Suprapubic skin (tissue), 4 donors: ENCODE results near the gene FBN1. TPM values are rescaled to one million over a fixed set of nuclear protein-coding genes. Genes with fewer than 3 reads are reported as not detected.

Experiments
- DNase-seq, 2 donors: peaks; one replicate each; pipeline ENCODE4 v3.0.0-alpha.2; 2019; ENCODE audit warnings: low spot score in 2 of 2
- H3K27ac ChIP-seq: fragments of 200-600 bp; sonication (generic); one replicate; pipeline ENCODE4 v1.5.1; 2019
- H3K27me3 ChIP-seq: fragments of 200-600 bp; sonication (generic); one replicate; pipeline ENCODE4 v1.5.1; 2019
- H3K36me3 ChIP-seq: fragments of 200-600 bp; sonication (generic); one replicate; pipeline ENCODE4 v1.5.1; 2019
- H3K4me1 ChIP-seq: fragments of 200-600 bp; sonication (generic); one replicate; pipeline ENCODE4 v1.5.1; 2019
- H3K4me3 ChIP-seq: fragments of 200-600 bp; sonication (generic); one replicate; pipeline ENCODE4 v1.5.1; 2019; ENCODE audit warnings: mild to moderate bottlenecking
- H3K9me3 ChIP-seq: fragments of 200-600 bp; sonication (generic); one replicate; pipeline ENCODE4 v1.5.1; 2019
- CTCF ChIP-seq, 2 donors: fragments of 200-600 bp in 1 of 2; fragments of 450-650 bp in 1 of 2; sonication (generic) in 1 of 2; IDR thresholded peaks; one replicate each; pipeline ENCODE4 v1.5.1; 2016 to 2019; ENCODE audit warnings: antibody characterized with exemption in 2 of 2, mild to moderate bottlenecking in 1 of 2, moderate library complexity in 1 of 2
- EP300 ChIP-seq: sonication (generic); formaldehyde crosslinking; IDR thresholded peaks from one replicate; pipeline ENCODE4 v1.6.1; 2017; ENCODE audit warnings: antibody characterized with exemption
- POLR2A ChIP-seq, 2 donors: fragments of 450-650 bp; IDR thresholded peaks; one replicate each; pipeline ENCODE4 v1.6.1; 2017; ENCODE audit warnings: antibody characterized with exemption in 2 of 2, mild to moderate bottlenecking in 2 of 2, moderate library complexity in 2 of 2
- POLR2AphosphoS5 ChIP-seq, 3 donors: sonication (generic); formaldehyde crosslinking; IDR thresholded peaks; one replicate each; pipeline ENCODE4 v1.6.1; 2017; ENCODE audit warnings: antibody characterized with exemption in 3 of 3
- WGBS: methylation state at CpG from one replicate; pipeline ENCODE4 v1.1.5; 2018; 5-methylcytosine and 5-hydroxymethylcytosine counted together
- total RNA-seq, 4 donors: library from RNA; depleted of rRNA; stranded (reverse); fragments of >200 nt; gene quantifications; one replicate each; pipeline ENCODE4 v1.1.0, GENCODE V29; 2016

The FBN1 gene
- total RNA-seq, 4 donors from 2014 or later, result 12.6 to 24.6 (median 21.0) TPM

GRCh38 chr15:48449734-48450133, 195.8 kb downstream of the FBN1 start:
- H3K4me3 ChIP-seq, result no peak overlapping the region
- no peaks in the 10 kb centered on the region for H3K9me3 ChIP-seq
- 93% methylated on average over 3 of the region's 3 CpGs for WGBS
- no peaks in the 10 kb centered on the region for H3K4me1 ChIP-seq
- no peak for TF ChIP-seq CTCF (IDR thresholded peaks at IDR 0.05)
- no peak for TF ChIP-seq POLR2AphosphoS5 (IDR thresholded peaks at IDR 0.05)
- no peak for TF ChIP-seq POLR2A (IDR thresholded peaks at IDR 0.05)
- TF ChIP-seq EP300, result no peak
- no peak for DNase-seq
- H3K27me3 ChIP-seq, result no peaks in the 10 kb centered on the region
- H3K27ac ChIP-seq, result no peak overlapping the region
- H3K36me3 ChIP-seq, result peaks cover 18% of the 10 kb centered on the region

GRCh38 chr15:48447657-48448056, 197.9 kb downstream of the FBN1 start:
- Histone ChIP-seq H3K4me1 (no peaks in the 10 kb centered on the region), H3K4me3 (no peak overlapping the region), H3K27me3 (no peaks in the 10 kb centered on the region), H3K9me3 (no peaks in the 10 kb centered on the region), H3K36me3 (peaks cover 26% of the 10 kb centered on the region), H3K27ac (no peak overlapping the region)
- no peak for DNase-seq
- WGBS, result 61% methylated on average over 1 of the region's 1 CpG
- no peak for TF ChIP-seq CTCF (IDR thresholded peaks at IDR 0.05)
- no peak for TF ChIP-seq POLR2A (IDR thresholded peaks at IDR 0.05)
- no peak for TF ChIP-seq POLR2AphosphoS5 (IDR thresholded peaks at IDR 0.05)
- TF ChIP-seq EP300, result no peak

GRCh38 chr15:48447058-48447457, 198.5 kb downstream of the FBN1 start:
- Histone ChIP-seq H3K36me3 (peaks cover 23% of the 10 kb centered on the region), H3K27ac (no peak overlapping the region), H3K9me3 (no peaks in the 10 kb centered on the region), H3K27me3 (no peaks in the 10 kb centered on the region), H3K4me3 (no peak overlapping the region), H3K4me1 (no peaks in the 10 kb centered on the region)
- TF ChIP-seq EP300 (no peak), POLR2A (IDR thresholded peaks at IDR 0.05) (no peak), CTCF (IDR thresholded peaks at IDR 0.05) (no peak), POLR2AphosphoS5 (IDR thresholded peaks at IDR 0.05) (no peak)
- WGBS, result 95% methylated on average over 1 of the region's 1 CpG
- DNase-seq, result no peak

- no peaks in the 10 kb centered on the region for H3K27me3 ChIP-seq
- H3K4me1 ChIP-seq, result no peaks in the 10 kb centered on the region
- H3K27ac ChIP-seq, result no peak overlapping the region
- no peak for DNase-seq
- H3K4me3 ChIP-seq, result no peak overlapping the region
- no peak for TF ChIP-seq POLR2A (IDR thresholded peaks at IDR 0.05)
- no peak for TF ChIP-seq POLR2AphosphoS5 (IDR thresholded peaks at IDR 0.05)
- no peak for TF ChIP-seq CTCF (IDR thresholded peaks at IDR 0.05)
- no peak for TF ChIP-seq EP300
- 74% methylated on average over 2 of the region's 2 CpGs for WGBS
- H3K9me3 ChIP-seq, result no peaks in the 10 kb centered on the region
- H3K36me3 ChIP-seq, result peaks cover 20% of the 10 kb centered on the region
Observed at GRCh38 chr15:48442011-48442410, 203.5 kb downstream of the FBN1 start.

- 44% methylated on average over 3 of the region's 3 CpGs for WGBS
Observed at GRCh38 chr15:48440084-48440483, 205.4 kb downstream of the FBN1 start.

More at GRCh38 chr15:48440084-48440483, 205.4 kb downstream of the FBN1 start:
- no peaks in the 10 kb centered on the region for H3K4me1 ChIP-seq
- H3K27me3 ChIP-seq, result no peaks in the 10 kb centered on the region
- TF ChIP-seq POLR2A (IDR thresholded peaks at IDR 0.05) (no peak), EP300 (no peak), POLR2AphosphoS5 (IDR thresholded peaks at IDR 0.05) (no peak), CTCF (IDR thresholded peaks at IDR 0.05) (no peak)
- H3K36me3 ChIP-seq, result peaks cover 24% of the 10 kb centered on the region
- DNase-seq, result no peak
- H3K4me3 ChIP-seq, result no peak overlapping the region
- no peak overlapping the region for H3K27ac ChIP-seq
- H3K9me3 ChIP-seq, result no peaks in the 10 kb centered on the region
